Peyer's patch (tissue), 4 donors: ENCODE results near the gene RAD51B. TPM values are rescaled to one million over a fixed set of nuclear protein-coding genes. Genes with fewer than 3 reads are reported as not detected.

Experiments used
- DNase-seq, 3 donors: peaks; one replicate each; pipeline ENCODE4 v3.0.0-alpha.2; 2017 to 2019
- H3K27ac ChIP-seq, 4 donors: fragments of 200-600 bp; sonication (generic); one replicate each; pipeline ENCODE4 v1.5.1; 2016 to 2019
- H3K27me3 ChIP-seq, 2 donors: fragments of 200-600 bp; sonication (generic); one replicate each; pipeline ENCODE4 v1.5.1; 2019
- H3K36me3 ChIP-seq, 3 donors: fragments of 200-600 bp; sonication (generic); one replicate each; pipeline ENCODE4 v1.5.1; 2016 to 2019
- H3K4me1 ChIP-seq, 4 donors: fragments of 200-600 bp; sonication (generic); one replicate each; pipeline ENCODE4 v1.5.1; 2016 to 2019
- H3K4me3 ChIP-seq, 4 donors: fragments of 200-600 bp; sonication (generic); 1 replicate in 3 of 4; 2 replicates in 1 of 4; pipeline ENCODE4 v1.5.1; 2016 to 2019; ENCODE audit warnings: mild to moderate bottlenecking in 1 of 4
- H3K9me3 ChIP-seq, 4 donors: fragments of 200-600 bp; sonication (generic); one replicate each; pipeline ENCODE4 v1.5.1; 2016 to 2019; ENCODE audit warnings: mild to moderate bottlenecking in 1 of 4
- CTCF ChIP-seq, 6 experiments: fragments of 450-650 bp in 4 of 6; fragments of 200-600 bp in 2 of 6; sonication (generic) in 1 of 6; IDR thresholded peaks; one replicate each; pipeline ENCODE4 v1.5.1; 2017 to 2019; ENCODE audit warnings: antibody characterized with exemption in 6 of 6, mild to moderate bottlenecking in 3 of 6, moderate library complexity in 1 of 6
- POLR2A ChIP-seq, 2 donors: fragments of 450-650 bp; IDR thresholded peaks; one replicate each; pipeline ENCODE4 v1.5.1; 2017; ENCODE audit warnings: antibody characterized with exemption in 2 of 2, mild to moderate bottlenecking in 2 of 2, moderate library complexity in 2 of 2
- total RNA-seq, 4 donors: library from RNA; depleted of rRNA; stranded (reverse); fragments of >200 nt; gene quantifications; one replicate each; pipeline ENCODE4 v1.1.0, GENCODE V29; 2016

Gene RAD51B
- total RNA-seq, 4 donors from 2014 or later = 12.6 to 103 (median 33.1) TPM

GRCh38 chr14:68735856-68736255 is 916.3 kb downstream of the RAD51B start:
- H3K4me3 ChIP-seq = no peak overlapping the region
- no peaks in the 10 kb centered on the region for H3K9me3 ChIP-seq
- peaks cover 0 to 30% (median 2%) of the 10 kb centered on the region in 4 donors for H3K4me1 ChIP-seq
- TF ChIP-seq CTCF (IDR thresholded peaks at IDR 0.05) (no peak), POLR2A (IDR thresholded peaks at IDR 0.05) (no peak)
- DNase-seq = no peak
- no peaks in the 10 kb centered on the region for H3K27me3 ChIP-seq
- no peaks in the 10 kb centered on the region for H3K36me3 ChIP-seq
- peak overlapping the region in 3 of 4 donors; percentile 14 to 62 (median 62) for H3K27ac ChIP-seq

- H3K27ac ChIP-seq = peak overlapping the region; percentile 14 to 62 (median 46)
- H3K4me3 ChIP-seq = no peak overlapping the region
- TF ChIP-seq POLR2A (IDR thresholded peaks at IDR 0.05) (no peak), CTCF (IDR thresholded peaks at IDR 0.05) (no peak)
- no peak for DNase-seq
- H3K9me3 ChIP-seq = no peaks in the 10 kb centered on the region
- no peaks in the 10 kb centered on the region for H3K36me3 ChIP-seq
- H3K27me3 ChIP-seq = no peaks in the 10 kb centered on the region
- H3K4me1 ChIP-seq = peaks cover 0 to 30% (median 2%) of the 10 kb centered on the region in 4 donors
These were observed 916.9 kb downstream of the RAD51B start for GRCh38 chr14:68736471-68736871.

- DNase-seq = no peak
- H3K4me1 ChIP-seq = peaks cover 0 to 30% (median 2%) of the 10 kb centered on the region in 4 donors
- peak overlapping the region in 2 of 4 donors; percentile 62 for H3K27ac ChIP-seq
- no peak for TF ChIP-seq CTCF (IDR thresholded peaks at IDR 0.05)
- TF ChIP-seq POLR2A (IDR thresholded peaks at IDR 0.05) = no peak
- no peaks in the 10 kb centered on the region for H3K9me3 ChIP-seq
- H3K36me3 ChIP-seq = no peaks in the 10 kb centered on the region
- no peaks in the 10 kb centered on the region for H3K27me3 ChIP-seq
- H3K4me3 ChIP-seq = no peak overlapping the region
These were observed 917.5 kb downstream of the RAD51B start for GRCh38 chr14:68737086-68737485.

GRCh38 chr14:68738559-68738958 is 919.0 kb downstream of the RAD51B start:
- TF ChIP-seq POLR2A (IDR thresholded peaks at IDR 0.05) (no peak), CTCF (IDR thresholded peaks at IDR 0.05) (no peak)
- no peak overlapping the region for H3K27ac ChIP-seq
- H3K36me3 ChIP-seq = no peaks in the 10 kb centered on the region
- no peaks in the 10 kb centered on the region for H3K27me3 ChIP-seq
- no peaks in the 10 kb centered on the region for H3K9me3 ChIP-seq
- DNase-seq = no peak
- no peak overlapping the region for H3K4me3 ChIP-seq
- H3K4me1 ChIP-seq = peaks cover 0 to 26% (median 2%) of the 10 kb centered on the region in 4 donors

- Histone ChIP-seq H3K27me3 (no peaks in the 10 kb centered on the region), H3K9me3 (no peaks in the 10 kb centered on the region), H3K36me3 (no peaks in the 10 kb centered on the region), H3K4me1 (peaks cover 0 to 17% (median 0%) of the 10 kb centered on the region in 4 donors), H3K27ac (no peak overlapping the region), H3K4me3 (no peak overlapping the region)
- no peak for TF ChIP-seq CTCF (IDR thresholded peaks at IDR 0.05)
- DNase-seq = no peak
These were observed 920.1 kb downstream of the RAD51B start for GRCh38 chr14:68739701-68740100.
